Measurements from ENCODE around the gene PIP5K1C. TPM values are rescaled to one million over a fixed set of nuclear protein-coding genes. Genes with fewer than 3 reads are reported as not detected.

Gene PIP5K1C
- total RNA-seq, 4 donors from 2014 or later = 25.4 to 91.1 (median 36.4) TPM

DNA sequence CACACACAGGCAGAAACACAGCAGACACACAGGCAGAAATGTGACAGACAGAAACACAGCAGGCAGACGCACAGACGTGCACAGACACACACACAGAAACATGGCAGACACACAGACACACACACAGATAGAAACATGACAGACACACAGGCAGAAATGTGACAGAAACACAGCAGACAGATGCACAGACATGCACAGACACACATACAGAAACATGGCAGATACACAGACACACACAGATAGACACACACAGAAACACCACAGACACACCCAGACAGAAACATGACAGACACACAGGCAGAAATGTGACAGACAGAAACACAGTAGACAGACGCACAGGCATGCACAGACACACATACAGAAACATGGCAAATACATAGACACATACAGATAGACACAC lies 94.9 kb downstream of the PIP5K1C start:
- TF ChIP-seq POLR2AphosphoS5 (IDR thresholded peaks at IDR 0.05) (no peak), EP300 (IDR thresholded peaks at IDR 0.05; ENCODE audit: low read depth) (no peak), POLR2A (IDR thresholded peaks at IDR 0.05) (no peak)
- TF ChIP-seq, protein P1, sequence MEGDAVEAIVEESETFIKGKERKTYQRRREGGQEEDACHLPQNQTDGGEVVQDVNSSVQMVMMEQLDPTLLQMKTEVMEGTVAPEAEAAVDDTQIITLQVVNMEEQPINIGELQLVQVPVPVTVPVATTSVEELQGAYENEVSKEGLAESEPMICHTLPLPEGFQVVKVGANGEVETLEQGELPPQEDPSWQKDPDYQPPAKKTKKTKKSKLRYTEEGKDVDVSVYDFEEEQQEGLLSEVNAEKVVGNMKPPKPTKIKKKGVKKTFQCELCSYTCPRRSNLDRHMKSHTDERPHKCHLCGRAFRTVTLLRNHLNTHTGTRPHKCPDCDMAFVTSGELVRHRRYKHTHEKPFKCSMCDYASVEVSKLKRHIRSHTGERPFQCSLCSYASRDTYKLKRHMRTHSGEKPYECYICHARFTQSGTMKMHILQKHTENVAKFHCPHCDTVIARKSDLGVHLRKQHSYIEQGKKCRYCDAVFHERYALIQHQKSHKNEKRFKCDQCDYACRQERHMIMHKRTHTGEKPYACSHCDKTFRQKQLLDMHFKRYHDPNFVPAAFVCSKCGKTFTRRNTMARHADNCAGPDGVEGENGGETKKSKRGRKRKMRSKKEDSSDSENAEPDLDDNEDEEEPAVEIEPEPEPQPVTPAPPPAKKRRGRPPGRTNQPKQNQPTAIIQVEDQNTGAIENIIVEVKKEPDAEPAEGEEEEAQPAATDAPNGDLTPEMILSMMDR (IDR thresholded peaks at IDR 0.05) = no peak
- Histone ChIP-seq H3K27ac (no peak overlapping the region), H3K9me3 (no peaks in the 10 kb centered on the region), H3K4me1 (peaks cover 7 to 32% (median 25%) of the 10 kb centered on the region in 4 donors), H3K36me3 (no peaks in the 10 kb centered on the region), H3K27me3 (peaks cover 4% of the 10 kb centered on the region), H3K4me3 (no peak overlapping the region)
- DNase-seq = no peak
- in situ Hi-C loops (cut with MboI; ENCODE audit: low pct_ligation_motif_present in 1 of 4, low pct_unique_long_range_greater_than_20kb in 1 of 4, low sequenced_read_pairs in 3 of 4) (no loop called here), intact Hi-C loops (cut with DNase I; ENCODE audit: low total_unique reads) (no loop called here)
- 70% methylated on average over 1 to 3 of the region's 3 CpGs for WGBS, 2 donors (ENCODE audit: low coverage in 1 of 2)

GRCh38 chr19:3604987-3605343 lies 95.3 kb downstream of the PIP5K1C start:
- Histone ChIP-seq H3K4me3 (no peak overlapping the region), H3K4me1 (peaks cover 7 to 32% (median 25%) of the 10 kb centered on the region in 4 donors), H3K27me3 (peaks cover 4% of the 10 kb centered on the region), H3K36me3 (no peaks in the 10 kb centered on the region), H3K9me3 (no peaks in the 10 kb centered on the region), H3K27ac (peak overlapping the region in 3 of 4 donors; percentile 19 to 60 (median 26))
- DNase-seq = no peak
- 60% methylated on average over 11 of the region's 11 CpGs; no CpG with 5 or more reads in 1 of the 2 donors for WGBS, 2 donors (ENCODE audit: low coverage in 1 of 2)
- TF ChIP-seq, protein P1 (IDR thresholded peaks at IDR 0.05) = no peak
- TF ChIP-seq EP300 (IDR thresholded peaks at IDR 0.05; ENCODE audit: low read depth) (no peak), POLR2AphosphoS5 (IDR thresholded peaks at IDR 0.05) (no peak), POLR2A (IDR thresholded peaks at IDR 0.05) (no peak)
- intact Hi-C loops (cut with DNase I; ENCODE audit: low total_unique reads) (no loop called here), in situ Hi-C loops (cut with MboI; ENCODE audit: low pct_ligation_motif_present in 1 of 4, low pct_unique_long_range_greater_than_20kb in 1 of 4, low sequenced_read_pairs in 3 of 4) (no loop called here)

DNA sequence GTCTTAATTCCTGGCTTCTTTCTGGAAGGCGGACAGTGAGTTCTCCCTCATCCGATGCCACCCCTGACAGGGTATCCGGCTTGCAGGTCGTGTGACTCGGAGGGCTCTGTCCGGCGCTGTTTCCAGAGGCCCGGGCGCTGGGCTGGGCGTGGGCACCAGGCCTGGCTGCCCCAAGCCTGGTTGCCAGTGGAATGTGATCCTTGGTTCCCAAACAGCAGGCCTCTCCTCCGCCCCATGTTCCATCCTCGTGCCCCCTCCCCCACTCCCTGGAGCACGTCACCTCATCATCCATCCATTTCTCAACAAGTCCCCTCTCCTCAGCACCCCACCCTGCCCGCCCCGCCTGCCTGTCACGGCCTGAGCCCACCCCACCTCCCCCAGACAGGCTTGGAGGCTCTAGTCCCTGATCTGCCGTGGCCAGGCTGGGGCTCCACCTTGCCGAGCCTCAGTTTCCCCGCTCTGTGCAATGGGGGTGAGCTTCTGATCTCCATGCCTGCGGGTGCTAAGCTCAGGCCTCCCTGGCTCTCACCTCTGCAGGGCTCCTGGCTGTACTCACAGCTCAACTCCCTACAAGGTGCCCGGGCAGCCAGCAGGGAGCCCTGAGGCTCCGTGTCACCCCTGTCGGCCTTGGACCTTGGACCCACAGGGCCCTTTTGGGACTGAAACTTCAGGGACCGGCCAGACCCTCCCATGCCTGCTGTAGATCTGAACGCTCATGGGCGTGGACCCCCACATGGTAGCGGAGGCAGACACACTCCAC lies 95.9 kb downstream of the PIP5K1C start:
- Histone ChIP-seq H3K9me3 (no peaks in the 10 kb centered on the region), H3K27me3 (peaks cover 4% of the 10 kb centered on the region), H3K4me3 (no peak overlapping the region), H3K27ac (peak overlapping the region in 3 of 4 donors; percentile 19 to 60 (median 26)), H3K36me3 (no peaks in the 10 kb centered on the region), H3K4me1 (peaks cover 7 to 32% (median 25%) of the 10 kb centered on the region in 4 donors)
- WGBS, 2 donors (ENCODE audit: low coverage in 1 of 2) = 70% methylated on average over 22 of the region's 27 CpGs; no CpG with 5 or more reads in 1 of the 2 donors
- TF ChIP-seq POLR2A (IDR thresholded peaks at IDR 0.05) = no peak
- TF ChIP-seq, protein P1 (IDR thresholded peaks at IDR 0.05) = no peak
- TF ChIP-seq EP300 (IDR thresholded peaks at IDR 0.05; ENCODE audit: low read depth) = no peak
- TF ChIP-seq POLR2AphosphoS5 (IDR thresholded peaks at IDR 0.05) = no peak
- intact Hi-C loops (cut with DNase I; ENCODE audit: low total_unique reads) (no loop called here), in situ Hi-C loops (cut with MboI; ENCODE audit: low pct_ligation_motif_present in 1 of 4, low pct_unique_long_range_greater_than_20kb in 1 of 4, low sequenced_read_pairs in 3 of 4) (no loop called here)
- DNase-seq = no peak

DNA sequence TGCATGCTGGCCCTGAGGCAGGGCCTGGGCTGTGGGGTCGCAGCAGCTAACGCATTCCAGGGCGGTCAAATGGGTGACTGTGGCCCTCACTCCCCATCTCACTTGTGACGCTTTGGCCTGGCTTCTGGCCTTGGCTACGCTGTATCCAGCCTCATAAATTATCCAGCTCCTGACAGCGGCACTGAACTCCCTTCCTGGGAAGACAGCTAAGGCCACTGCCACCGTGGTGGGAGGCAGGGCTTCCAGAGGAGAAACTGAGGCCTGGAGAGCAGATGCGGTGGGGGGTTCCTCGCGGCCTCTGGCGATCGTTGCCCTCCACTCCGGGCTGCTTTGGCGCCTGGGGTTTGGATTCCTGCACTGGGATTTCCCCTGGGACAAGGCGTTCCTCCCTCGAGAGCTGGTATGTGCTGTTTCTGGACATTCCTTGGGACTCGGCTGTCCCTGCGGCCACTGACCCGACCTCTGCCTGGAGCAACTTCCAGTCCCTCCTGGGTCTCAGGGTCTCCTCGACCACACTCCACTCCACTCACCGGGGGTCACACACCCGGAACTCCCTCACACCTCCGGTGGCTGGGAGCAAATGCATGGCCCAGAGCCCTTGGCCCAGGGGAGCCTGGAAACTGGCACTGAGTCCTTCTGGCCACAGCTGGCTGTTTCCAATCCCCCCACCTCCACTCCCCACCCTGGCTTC lies 97.0 kb downstream of the PIP5K1C start:
- in situ Hi-C loops (cut with MboI; ENCODE audit: low pct_ligation_motif_present in 1 of 4, low pct_unique_long_range_greater_than_20kb in 1 of 4, low sequenced_read_pairs in 3 of 4) = no loop called here
- Histone ChIP-seq H3K27ac (peak overlapping the region; percentile 9 to 60 (median 21)), H3K27me3 (peaks cover 4% of the 10 kb centered on the region), H3K9me3 (no peaks in the 10 kb centered on the region), H3K4me3 (no peak overlapping the region), H3K36me3 (no peaks in the 10 kb centered on the region), H3K4me1 (peaks cover 7 to 27% (median 22%) of the 10 kb centered on the region in 4 donors)
- TF ChIP-seq POLR2A (IDR thresholded peaks at IDR 0.05) (no peak), POLR2AphosphoS5 (IDR thresholded peaks at IDR 0.05) (no peak), EP300 (IDR thresholded peaks at IDR 0.05; ENCODE audit: low read depth) (no peak)
- TF ChIP-seq, protein P1 (IDR thresholded peaks at IDR 0.05) = no peak
- intact Hi-C loops (cut with DNase I; ENCODE audit: low total_unique reads) = no loop called here
- DNase-seq = no peak
- WGBS, 2 donors (ENCODE audit: low coverage in 1 of 2) = 76% methylated on average over 23 of the region's 23 CpGs; no CpG with 5 or more reads in 1 of the 2 donors
